A549 (cell line): Measurements from ENCODE around the gene DST. TPM values are rescaled to one million over a fixed set of nuclear protein-coding genes. Genes with fewer than 3 reads are reported as not detected.

Source experiments
- ATAC-seq, 2 experiments: fragments of 200-7000 bp in 1 of 2; fragments of >200 bp in 1 of 2; cut with Nextera tagmentation in 1 of 2; cut with Tn5 transposase in 1 of 2; 3 replicates each; pipeline versions ENCODE4 v1.8.0 to v1.9.1; 2018 to 2020; ENCODE audit warnings: mild to moderate bottlenecking in 1 of 2, moderate library complexity in 1 of 2
- CTCF ChIA-PET: fragments of 300-600 bp; sonication (Branson Sonifier 250); formaldehyde crosslinking; extraction: SDS; loops from one replicate; lab custom pipeline; 2021; ENCODE audit warnings: antibody characterized with exemption, inconsistent platforms; lab: Yijun Ruan, JAX
- POLR2A ChIA-PET: fragments of 350-600 bp; formaldehyde crosslinking; extraction: SDS; loops from one replicate; lab custom pipeline; 2021; ENCODE audit warnings: antibody characterized with exemption, inconsistent platforms; lab: Yijun Ruan, JAX
- DNase-seq, 2 experiments: peaks; one replicate each; pipeline versions ENCODE4 v3.0.0 to v3.0.0-alpha.2; 2011 to 2016; ENCODE audit warnings: low read depth in 1 of 2, low spot score in 1 of 2
- FAIRE-seq: peaks from 2 replicates; lab custom pipeline; 2011; peaks lifted over from hg19 to GRCh38; lab: Jason Lieb, UNC
- H3K27ac ChIP-seq, 2 experiments: fragments of >200 bp; sonication (Bioruptor Twin); formaldehyde crosslinking; 3 replicates each; pipeline ENCODE4 v1.5.1; 2016 to 2017
- H3K4me1 ChIP-seq: fragments of >200 bp; sonication (Bioruptor Twin); formaldehyde crosslinking; 3 replicates; pipeline ENCODE4 v1.6.1; 2016
- H3K4me2 ChIP-seq: fragments of >200 bp; sonication (Bioruptor Twin); formaldehyde crosslinking; 3 replicates; pipeline ENCODE4 v1.6.1; 2016
- H3K4me3 ChIP-seq: fragments of >200 bp; sonication (Bioruptor Twin); formaldehyde crosslinking; 3 replicates; pipeline ENCODE4 v1.5.1; 2016
- H3K9me3 ChIP-seq: fragments of >200 bp; sonication (Bioruptor Twin); formaldehyde crosslinking; 3 replicates; pipeline ENCODE4 v1.6.1; 2016
- ATOH8 ChIP-seq: fragments of 250-450 bp; sonication (Bioruptor Pico); IDR thresholded peaks from 2 replicates; pipeline ENCODE4 v1.5.0; 2020; ENCODE audit warnings: low read depth, mild to moderate bottlenecking, moderate library complexity
- CEBPB ChIP-seq, 2 experiments: fragments of >200 bp in 1 of 2; sonication (Bioruptor Twin) in 1 of 2; formaldehyde crosslinking in 1 of 2; IDR thresholded peaks; 2 replicates each; pipeline ENCODE4 v1.6.1; 2012 to 2016
- CHD4 ChIP-seq: fragments of 200-600 bp; sonication (generic); IDR thresholded peaks from 2 replicates; pipeline ENCODE4 v1.6.1; 2016; ENCODE audit warnings: antibody characterized with exemption, mild to moderate bottlenecking, borderline replicate concordance
- EHF ChIP-seq: fragments of 250-450 bp; sonication (Bioruptor Pico); IDR thresholded peaks from 2 replicates; pipeline ENCODE4 v1.5.0; 2020; ENCODE audit warnings: mild to moderate bottlenecking
- ELK1 ChIP-seq: fragments of 150-350 bp; IDR thresholded peaks from 2 replicates; pipeline ENCODE4 v1.6.1; 2014; ENCODE audit warnings: low read depth, mild to moderate bottlenecking, low read length
- FOSB ChIP-seq: fragments of 250-450 bp; sonication (Bioruptor Pico); IDR thresholded peaks from 2 replicates; pipeline ENCODE4 v1.5.0; 2020; ENCODE audit warnings: mild to moderate bottlenecking, moderate library complexity
- GATA3 ChIP-seq: IDR thresholded peaks from 2 replicates; pipeline ENCODE4 v1.6.1; 2012; ENCODE audit warnings: borderline replicate concordance
- HOXB13 ChIP-seq: fragments of 250-450 bp; sonication (Bioruptor Pico); IDR thresholded peaks from 2 replicates; pipeline ENCODE4 v1.5.0; 2020; ENCODE audit warnings: low read depth, mild to moderate bottlenecking, moderate library complexity
- JUN ChIP-seq, 2 experiments: fragments of >200 bp; sonication (Bioruptor Twin); formaldehyde crosslinking; IDR thresholded peaks; 2 replicates in 1 of 2; 3 replicates in 1 of 2; pipeline ENCODE4 v1.6.1; 2016 to 2017
- MAFK ChIP-seq: fragments of 450-650 bp; IDR thresholded peaks from 2 replicates; pipeline ENCODE4 v1.6.1; 2014; ENCODE audit not compliant: partially characterized antibody
- MAZ ChIP-seq: fragments of 150-350 bp; IDR thresholded peaks from 2 replicates; pipeline ENCODE4 v1.6.1; 2014; ENCODE audit warnings: antibody characterized with exemption, low read depth, low read length, borderline replicate concordance
- NFE2L2 ChIP-seq: fragments of 150-350 bp; conservative IDR thresholded peaks from 2 replicates; pipeline ENCODE4 v1.6.1; 2014; ENCODE audit warnings: low read length
- NR3C1 ChIP-seq: fragments of >200 bp; sonication (Bioruptor Twin); formaldehyde crosslinking; IDR thresholded peaks from 3 replicates; pipeline ENCODE4 v1.6.1; 2017
- PHF8 ChIP-seq: fragments of 200-600 bp; sonication (generic); IDR thresholded peaks from 2 replicates; pipeline ENCODE4 v1.6.1; 2016; ENCODE audit warnings: low read depth, mild to moderate bottlenecking, antibody characterized with exemption, moderate library complexity, borderline replicate concordance
- POLR2A ChIP-seq: IDR thresholded peaks from 2 replicates; pipeline ENCODE4 v1.6.1; 2012; ENCODE audit warnings: mild to moderate bottlenecking, low read length
- RARB ChIP-seq: fragments of 250-450 bp; sonication (Bioruptor Pico); IDR thresholded peaks from 2 replicates; pipeline ENCODE4 v1.8.0; 2021; ENCODE audit warnings: mild to moderate bottlenecking, moderate library complexity
- RFX5 ChIP-seq: fragments of 450-650 bp; IDR thresholded peaks from 2 replicates; pipeline ENCODE4 v1.7.1; 2014; ENCODE audit warnings: antibody characterized with exemption, mild to moderate bottlenecking, moderate library complexity
- TFCP2L1 ChIP-seq: fragments of 250-450 bp; sonication (Bioruptor Pico); IDR thresholded peaks from 2 replicates; pipeline ENCODE4 v1.5.0; 2021; ENCODE audit warnings: mild to moderate bottlenecking
- TP53 ChIP-seq: fragments of 250-450 bp; sonication (Bioruptor Pico); IDR thresholded peaks from 2 replicates; pipeline ENCODE4 v1.5.0; 2021; ENCODE audit warnings: mild to moderate bottlenecking, moderate library complexity
- USF2 ChIP-seq: fragments of 450-650 bp; IDR thresholded peaks from 2 replicates; pipeline ENCODE4 v1.6.1; 2014; ENCODE audit warnings: antibody characterized with exemption
- WGBS: methylation state at CpG from one replicate; pipeline ENCODE4 v1.1.6; 2017; ENCODE audit errors: missing lambda C conversion rate; 5-methylcytosine and 5-hydroxymethylcytosine counted together
- polyA plus RNA-seq, 4 experiments: library from polyadenylated mRNA; depleted of rRNA in 3 of 4; stranded (reverse); fragments of >200 nt; fragmentation: RNase III in 1 of 4; extraction: RNeasy Plus Mini Kit Qiagen cat#74134 plus additional on column Dnase treatment in 1 of 4; gene quantifications; 2 replicates in 3 of 4; 3 replicates in 1 of 4; pipeline ENCODE4 v1.2.3, GENCODE V29; 2011 to 2017
- TF ChIP-seq, protein P1 (sequence below): fragments of >200 bp; sonication (Bioruptor Twin); formaldehyde crosslinking; IDR thresholded peaks from 3 replicates; pipeline ENCODE4 v1.5.1; 2016
- TF ChIP-seq, protein P2 (sequence below): IDR thresholded peaks from 2 replicates; pipeline ENCODE4 v1.6.1; 2012

The DST gene
- polyA plus RNA-seq, 2 of the 4 experiments (the other 2 are of a cell fraction): 32.4 to 99.0 TPM

- TF ChIP-seq JUN (IDR thresholded peaks at IDR 0.05) (no peak), NFE2L2 (no peak)
Measured at GRCh38 chr6:56573624-56574023, 69.1 kb downstream of the DST start (continued).

GRCh38 chr6:56572788-56573471 lies 69.8 kb downstream of the DST start:
- no peaks in the 10 kb centered on the region for H3K4me1 ChIP-seq
- ATAC-seq: no peak
- no peak for FAIRE-seq
- TF ChIP-seq PHF8 (no peak), POLR2A (no peak), TFCP2L1 (CRISPR knock-in tag) (no peak), TP53 (CRISPR knock-in tag) (no peak), MAFK (no peak), GATA3 (no peak), EHF (CRISPR knock-in tag) (no peak), MAZ (no peak), RFX5 (no peak), NR3C1 (no peak), CEBPB (IDR thresholded peaks at IDR 0.05) (no peak), ATOH8 (CRISPR knock-in tag) (no peak), USF2 (no peak), ELK1 (no peak), CHD4 (no peak), RARB (no peak), HOXB13 (CRISPR knock-in tag) (no peak)
- TF ChIP-seq, protein P1, sequence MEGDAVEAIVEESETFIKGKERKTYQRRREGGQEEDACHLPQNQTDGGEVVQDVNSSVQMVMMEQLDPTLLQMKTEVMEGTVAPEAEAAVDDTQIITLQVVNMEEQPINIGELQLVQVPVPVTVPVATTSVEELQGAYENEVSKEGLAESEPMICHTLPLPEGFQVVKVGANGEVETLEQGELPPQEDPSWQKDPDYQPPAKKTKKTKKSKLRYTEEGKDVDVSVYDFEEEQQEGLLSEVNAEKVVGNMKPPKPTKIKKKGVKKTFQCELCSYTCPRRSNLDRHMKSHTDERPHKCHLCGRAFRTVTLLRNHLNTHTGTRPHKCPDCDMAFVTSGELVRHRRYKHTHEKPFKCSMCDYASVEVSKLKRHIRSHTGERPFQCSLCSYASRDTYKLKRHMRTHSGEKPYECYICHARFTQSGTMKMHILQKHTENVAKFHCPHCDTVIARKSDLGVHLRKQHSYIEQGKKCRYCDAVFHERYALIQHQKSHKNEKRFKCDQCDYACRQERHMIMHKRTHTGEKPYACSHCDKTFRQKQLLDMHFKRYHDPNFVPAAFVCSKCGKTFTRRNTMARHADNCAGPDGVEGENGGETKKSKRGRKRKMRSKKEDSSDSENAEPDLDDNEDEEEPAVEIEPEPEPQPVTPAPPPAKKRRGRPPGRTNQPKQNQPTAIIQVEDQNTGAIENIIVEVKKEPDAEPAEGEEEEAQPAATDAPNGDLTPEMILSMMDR: no peak
- TF ChIP-seq, all 56 proteins: peak for 0
- ChIA-PET POLR2A (no interaction called here), CTCF (interaction anchor here (1.0 kb wide), 1 partner anchor 1296 kb away, joined by 3 read pairs; no protein-coding TSS in a partner anchor)
- H3K4me2 ChIP-seq: no peak overlapping the region
- 76% methylated on average over 2 of the region's 3 CpGs for WGBS
- H3K27ac ChIP-seq: no peak overlapping the region
- H3K9me3 ChIP-seq: no peaks in the 10 kb centered on the region
- no peak for DNase-seq
- no peak overlapping the region for H3K4me3 ChIP-seq

GRCh38 chr6:56571605-56572004 lies 71.1 kb downstream of the DST start:
- no peak for DNase-seq
- WGBS: 50% methylated on average over 4 of the region's 4 CpGs
- no peak overlapping the region for H3K27ac ChIP-seq
- TF ChIP-seq, protein P2, sequence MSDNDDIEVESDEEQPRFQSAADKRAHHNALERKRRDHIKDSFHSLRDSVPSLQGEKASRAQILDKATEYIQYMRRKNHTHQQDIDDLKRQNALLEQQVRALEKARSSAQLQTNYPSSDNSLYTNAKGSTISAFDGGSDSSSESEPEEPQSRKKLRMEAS: no peak
- TF ChIP-seq FOSB (CRISPR knock-in tag) (no peak), RARB (no peak), POLR2A (no peak)
- no peaks in the 10 kb centered on the region for H3K9me3 ChIP-seq
- H3K4me2 ChIP-seq: no peak overlapping the region
- ChIA-PET POLR2A (no interaction called here), CTCF (interaction anchor here (1.0 to 2.4 kb wide), 5 partner anchors 8 to 32 kb away, joined by 3 to 8 read pairs (median 4); no protein-coding TSS in a partner anchor)
- no peak for ATAC-seq
- H3K4me3 ChIP-seq: no peak overlapping the region
- no peak for FAIRE-seq
- H3K4me1 ChIP-seq: no peaks in the 10 kb centered on the region
